Lung (tissue), 12 donors: ENCODE measurements around the gene PI16. TPM values are rescaled to one million over a fixed set of nuclear protein-coding genes. Genes with fewer than 3 reads are reported as not detected.

Experiments
- ATAC-seq: fragments of 200-7000 bp; cut with Tn5 transposase; one replicate; pipeline ENCODE4 v1.9.1; 2020; ENCODE audit warnings: moderate number of reproducible peaks; ENCODE audit not compliant: insufficient read depth, low FRiP score
- DNase-seq, 3 donors: peaks; one replicate each; pipeline ENCODE4 v3.0.0-alpha.2; 2013 to 2017
- H3K27ac ChIP-seq, 2 donors: one replicate each; pipeline ENCODE4 v1.5.1; 2013; ENCODE audit warnings: mild to moderate bottlenecking in 2 of 2, moderate library complexity in 2 of 2, control low read depth in 1 of 2, inconsistent platforms in 1 of 2, low read depth in 1 of 2, low read length in 1 of 2
- H3K27me3 ChIP-seq, 3 donors: one replicate each; pipeline ENCODE4 v1.5.1; 2013; ENCODE audit warnings: low read length in 2 of 3; ENCODE audit not compliant: control insufficient read depth in 3 of 3, insufficient read depth in 3 of 3
- H3K36me3 ChIP-seq, 4 donors: one replicate each; pipeline ENCODE4 v1.5.1; 2013; ENCODE audit warnings: low read length in 4 of 4, mild to moderate bottlenecking in 1 of 4, moderate library complexity in 1 of 4; ENCODE audit not compliant: control insufficient read depth in 4 of 4, insufficient read depth in 4 of 4
- H3K4me1 ChIP-seq, 5 donors: one replicate each; pipeline ENCODE4 v1.5.1; 2013; ENCODE audit warnings: low read length in 5 of 5, mild to moderate bottlenecking in 2 of 5, moderate library complexity in 1 of 5; ENCODE audit not compliant: control insufficient read depth in 5 of 5, insufficient read depth in 5 of 5
- H3K4me3 ChIP-seq: one replicate; pipeline ENCODE4 v1.5.1; 2013; ENCODE audit warnings: mild to moderate bottlenecking, control low read depth, moderate library complexity
- H3K9ac ChIP-seq, 2 donors: one replicate each; pipeline ENCODE4 v1.5.1; 2013; ENCODE audit warnings: low read length in 2 of 2, control low read depth in 1 of 2; ENCODE audit not compliant: insufficient read depth in 1 of 2
- H3K9me3 ChIP-seq, 4 donors: one replicate each; pipeline ENCODE4 v1.5.1; 2013; ENCODE audit warnings: low read length in 3 of 4, mild to moderate bottlenecking in 1 of 4, moderate library complexity in 1 of 4; ENCODE audit not compliant: control insufficient read depth in 4 of 4, insufficient read depth in 3 of 4
- CTCF ChIP-seq: IDR thresholded peaks from 2 replicates; pipeline ENCODE4 v1.5.1; 2012; ENCODE audit warnings: mild to moderate bottlenecking; ENCODE audit errors: control extremely low read depth, extremely low read depth
- WGBS, 2 donors: extraction: QIAGEN DNeasy Blood & Tissue Kit; methylation state at CpG; one replicate each; pipeline ENCODE4 v1.1.7; 2013; 5-methylcytosine and 5-hydroxymethylcytosine counted together
- polyA plus RNA-seq, 2 donors: library from polyadenylated mRNA; stranded (reverse); fragments of 200-250 nt; gene quantifications; one replicate each; pipeline ENCODE4 v1.2.1, GENCODE V29; 2013
- total RNA-seq, 2 donors: library from RNA; depleted of rRNA in 1 of 2; stranded (reverse); fragments of >200 nt in 1 of 2; gene quantifications; one replicate each; pipeline ENCODE4 v1.2.1, GENCODE V29; 2014 to 2021
- donor health status: control.
- donor health status: control.
- donor health status: Bipolar disorder and iron deficiency.
- donor health status: healthy.
- donor health status: DM: yes; HTN: yes; CAD: no.

The PI16 gene
- total and polyA plus RNA-seq, 4 donors: 0.60 to 4.3 (median 2.8) TPM

- TF ChIP-seq CTCF: no peak
- WGBS, 2 donors: 72 to 77% methylated on average over 4 of the region's 4 CpGs
- H3K27ac ChIP-seq: no peak overlapping the region
- H3K27me3 ChIP-seq: no peaks in the 10 kb centered on the region
- H3K4me1 ChIP-seq: peaks cover 0 to 16% (median 6%) of the 10 kb centered on the region in 5 donors
- peaks cover 14 to 38% (median 22%) of the 10 kb centered on the region in 4 donors for H3K36me3 ChIP-seq
- DNase-seq (no peak), ATAC-seq (no peak)
- no peaks in the 10 kb centered on the region for H3K9me3 ChIP-seq
- H3K4me3 ChIP-seq: no peak overlapping the region
- no peak overlapping the region for H3K9ac ChIP-seq
Measured at GRCh38 chr6:36913082-36913481, 41.5 kb upstream of the PI16 start.

GRCh38 chr6:36914227-36914794, 40.2 kb upstream of the PI16 start:
- Histone ChIP-seq H3K36me3 (peaks cover 14 to 38% (median 22%) of the 10 kb centered on the region in 4 donors), H3K9me3 (no peaks in the 10 kb centered on the region), H3K27me3 (no peaks in the 10 kb centered on the region), H3K27ac (no peak overlapping the region), H3K9ac (no peak overlapping the region), H3K4me1 (peaks cover 0 to 22% (median 12%) of the 10 kb centered on the region in 5 donors), H3K4me3 (no peak overlapping the region)
- no peak for TF ChIP-seq CTCF
- WGBS, 2 donors: 58 to 73% methylated on average over 10 of the region's 10 CpGs
- DNase-seq: no peak
- peak; percentile 25 for ATAC-seq

GRCh38 chr6:36915599-36915998, 38.9 kb upstream of the PI16 start:
- Histone ChIP-seq H3K9me3 (no peaks in the 10 kb centered on the region), H3K4me1 (peaks cover 3 to 22% (median 13%) of the 10 kb centered on the region in 5 donors), H3K27ac (no peak overlapping the region), H3K27me3 (no peaks in the 10 kb centered on the region), H3K9ac (no peak overlapping the region), H3K36me3 (peaks cover 14 to 34% (median 24%) of the 10 kb centered on the region in 4 donors), H3K4me3 (no peak overlapping the region)
- ATAC-seq (no peak), DNase-seq (no peak)
- TF ChIP-seq CTCF: no peak
- WGBS, 2 donors: 64 to 81% methylated on average over 4 of the region's 4 CpGs

- H3K27me3 ChIP-seq: no peaks in the 10 kb centered on the region
- DNase-seq (peak in 2 of 3 donors; percentile 39 to 70), ATAC-seq (no peak)
- peaks cover 14 to 34% (median 26%) of the 10 kb centered on the region in 4 donors for H3K36me3 ChIP-seq
- WGBS, 2 donors: 72 to 85% methylated on average over 2 of the region's 2 CpGs
- H3K9me3 ChIP-seq: no peaks in the 10 kb centered on the region
- H3K4me1 ChIP-seq: peaks cover 4 to 22% (median 13%) of the 10 kb centered on the region in 5 donors
- TF ChIP-seq CTCF: no peak
- H3K27ac ChIP-seq: peak overlapping the region in 1 of 2 donors; percentile 30
- no peak overlapping the region for H3K9ac ChIP-seq
- no peak overlapping the region for H3K4me3 ChIP-seq
Measured at GRCh38 chr6:36916126-36916525, 38.4 kb upstream of the PI16 start.
